HUES64 (cell line): ENCODE data around the gene TRERF1.
"Not testable (repeated sequence)": the region's sequence is repeated elsewhere in the genome, so short reads cannot be mapped to it uniquely, and the experiment has no call there.

Source experiments
- H3K27ac ChIP-seq: 2 replicates; pipeline ENCODE4 v1.7.0; 2013; ENCODE audit warnings: low read depth, low read length, inconsistent platforms
- H3K27me3 ChIP-seq: 2 replicates; pipeline ENCODE4 v1.6.1; 2013; ENCODE audit warnings: mild to moderate bottlenecking, low read length; ENCODE audit not compliant: insufficient read depth
- H3K36me3 ChIP-seq: 2 replicates; pipeline ENCODE4 v1.6.1; 2013; ENCODE audit warnings: mild to moderate bottlenecking, low read length; ENCODE audit not compliant: insufficient read depth
- H3K4me1 ChIP-seq: 2 replicates; pipeline ENCODE4 v1.6.1; 2013; ENCODE audit warnings: mild to moderate bottlenecking, low read length, moderate library complexity; ENCODE audit not compliant: insufficient read depth
- H3K4me3 ChIP-seq: 2 replicates; pipeline ENCODE4 v1.5.1; 2013; ENCODE audit warnings: mild to moderate bottlenecking, low read length, moderate library complexity
- H3K9ac ChIP-seq: 2 replicates; pipeline ENCODE4 v1.6.1; 2013; ENCODE audit warnings: mild to moderate bottlenecking, low read depth, low read length
- H3K9me3 ChIP-seq: 2 replicates; pipeline ENCODE4 v1.6.1; 2013; ENCODE audit warnings: low read depth, low read length; ENCODE audit not compliant: insufficient read depth
- WGBS: fragments of 150-250, 120-280 bp; methylation state at CpG from one replicate; pipeline ENCODE4 v1.1.7; 2013; ENCODE audit warnings: missing lambda C conversion rate; 5-methylcytosine and 5-hydroxymethylcytosine counted together

Gene TRERF1

GRCh38 chr6:42210551-42210950 is 241.2 kb downstream of the TRERF1 start:
- H3K4me3 ChIP-seq, result no peak overlapping the region
- WGBS, result no CpG with 5 or more reads among the region's 1 CpG
- peaks cover 71% of the 10 kb centered on the region for H3K36me3 ChIP-seq
- peaks cover 4% of the 10 kb centered on the region; the same call in 1 of the 2 replicates for H3K4me1 ChIP-seq
- no peak overlapping the region for H3K9ac ChIP-seq
- no peaks in the 10 kb centered on the region for H3K9me3 ChIP-seq
- no peaks in the 10 kb centered on the region for H3K27me3 ChIP-seq
- H3K27ac ChIP-seq, result no peak overlapping the region

GRCh38 chr6:42207559-42207958 is 244.2 kb downstream of the TRERF1 start:
- not testable (repeated sequence) for H3K27ac ChIP-seq, H3K4me1 ChIP-seq, H3K9ac ChIP-seq, H3K9me3 ChIP-seq, H3K27me3 ChIP-seq, H3K4me3 ChIP-seq
- H3K36me3 ChIP-seq, result peaks cover 62% of the 10 kb centered on the region
- 82% methylated on average over 2 of the region's 2 CpGs for WGBS

GRCh38 chr6:42204768-42205282 is 246.9 kb downstream of the TRERF1 start:
- WGBS, result 83% methylated on average over 4 of the region's 4 CpGs
- H3K4me1 ChIP-seq, result no peaks in the 10 kb centered on the region
- H3K9ac ChIP-seq, result no peak overlapping the region
- H3K36me3 ChIP-seq, result peaks cover 38% of the 10 kb centered on the region
- H3K4me3 ChIP-seq, result no peak overlapping the region
- H3K9me3 ChIP-seq, result no peaks in the 10 kb centered on the region
- no peaks in the 10 kb centered on the region for H3K27me3 ChIP-seq
- H3K27ac ChIP-seq, result no peak overlapping the region

GRCh38 chr6:42203183-42203582 is 248.5 kb downstream of the TRERF1 start:
- H3K4me1 ChIP-seq, result no peaks in the 10 kb centered on the region
- peaks cover 21% of the 10 kb centered on the region for H3K36me3 ChIP-seq
- H3K9me3 ChIP-seq, result no peaks in the 10 kb centered on the region
- H3K27me3 ChIP-seq, result no peaks in the 10 kb centered on the region
- H3K4me3 ChIP-seq, result no peak overlapping the region
- H3K27ac ChIP-seq, result no peak overlapping the region
- no peak overlapping the region for H3K9ac ChIP-seq
- WGBS, result 94% methylated on average over 3 of the region's 3 CpGs

DNA sequence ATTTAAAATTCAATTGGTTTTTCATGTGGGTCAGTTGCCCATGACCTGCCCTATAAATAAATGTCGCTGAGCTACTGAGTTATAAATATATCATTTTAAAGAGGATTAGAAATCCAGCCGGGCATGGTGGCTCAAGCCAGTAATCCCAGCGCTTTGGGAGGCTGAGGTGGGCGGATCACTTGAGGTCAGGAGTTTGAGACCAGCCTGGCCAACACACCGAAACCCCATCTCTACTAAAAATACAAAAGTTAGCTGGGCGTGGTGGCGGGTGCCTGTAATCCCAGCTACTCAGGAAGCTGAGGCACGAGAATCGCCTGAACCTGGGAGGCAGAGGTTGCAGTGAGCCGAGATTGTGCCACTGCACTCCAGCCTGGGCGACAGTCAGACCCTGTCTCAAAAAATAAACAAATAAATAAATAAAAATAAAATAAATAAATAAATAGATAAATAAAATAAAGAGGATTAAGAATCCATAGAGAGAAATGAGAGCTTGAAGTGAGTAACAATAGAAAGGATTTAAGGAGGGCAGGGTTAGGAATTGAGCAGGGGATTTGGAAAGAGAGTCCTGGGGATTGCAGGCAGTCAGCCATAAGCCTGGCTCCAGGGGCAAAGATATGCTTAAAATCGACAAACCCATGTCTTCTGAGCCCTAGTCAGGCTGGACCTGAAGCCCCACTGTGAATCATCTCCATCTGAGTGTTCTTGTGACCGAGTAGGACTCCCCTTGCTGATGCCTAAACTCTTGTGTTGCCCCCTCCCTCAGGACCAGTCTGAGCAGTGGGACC is 249.4 kb downstream of the TRERF1 start:
- WGBS, result 90% methylated on average over 13 of the region's 13 CpGs
- peaks cover 16% of the 10 kb centered on the region for H3K36me3 ChIP-seq
- not testable (repeated sequence) for H3K9me3 ChIP-seq, H3K9ac ChIP-seq, H3K4me1 ChIP-seq, H3K27ac ChIP-seq, H3K27me3 ChIP-seq, H3K4me3 ChIP-seq

DNA sequence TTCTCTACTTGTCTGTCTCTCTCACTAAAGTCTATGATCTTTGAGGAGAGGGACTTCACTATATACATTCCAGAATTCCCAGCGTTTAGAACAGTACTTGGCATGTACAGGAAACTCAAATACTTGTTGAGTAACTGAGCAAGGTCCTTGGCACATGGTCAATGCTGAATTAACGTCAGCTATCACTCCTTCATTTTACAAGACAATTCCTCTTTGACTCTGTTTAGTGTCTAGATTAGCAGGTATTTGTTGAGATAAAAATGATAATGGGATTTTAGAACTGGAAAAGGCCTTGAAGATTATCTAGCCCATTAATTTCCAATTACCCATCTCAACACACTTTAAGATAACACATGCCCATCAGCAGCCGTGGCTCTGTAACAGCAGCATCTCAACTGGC is 250.3 kb downstream of the TRERF1 start:
- Histone ChIP-seq H3K36me3 (peaks cover 12% of the 10 kb centered on the region; the same call in 1 of the 2 replicates), H3K4me3 (no peak overlapping the region), H3K27ac (no peak overlapping the region), H3K9ac (no peak overlapping the region), H3K9me3 (no peaks in the 10 kb centered on the region), H3K4me1 (no peaks in the 10 kb centered on the region), H3K27me3 (no peaks in the 10 kb centered on the region)
- 92% methylated on average over 1 of the region's 3 CpGs for WGBS

DNA sequence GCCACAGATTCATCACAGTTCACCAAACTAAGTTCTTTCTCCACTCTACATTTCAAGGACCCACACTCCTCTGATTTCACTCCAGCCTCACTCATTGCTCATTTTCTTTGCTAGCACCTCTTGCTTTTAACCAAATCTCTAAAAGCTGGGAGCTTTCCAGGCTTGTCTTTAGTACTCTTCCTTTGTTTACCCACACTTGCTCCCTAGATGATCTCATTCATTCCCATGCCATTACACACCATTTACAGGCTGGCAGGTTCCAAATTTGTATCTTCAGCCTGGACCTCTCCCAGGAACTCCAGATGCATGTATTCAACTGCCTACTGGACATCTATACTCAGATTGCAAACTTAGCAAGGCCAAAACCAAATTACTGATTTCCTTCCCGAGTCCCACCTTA is 251.7 kb downstream of the TRERF1 start:
- H3K27ac ChIP-seq, result no peak overlapping the region
- WGBS, result 91% methylated on average over 1 of the region's 1 CpG
- H3K9ac ChIP-seq, result no peak overlapping the region
- H3K4me1 ChIP-seq, result no peaks in the 10 kb centered on the region
- H3K4me3 ChIP-seq, result no peak overlapping the region
- no peaks in the 10 kb centered on the region for H3K9me3 ChIP-seq
- 0 out of 2 replicates have a peak, but pooled peaks cover 4% of the 10 kb centered on the region for H3K36me3 ChIP-seq
- no peaks in the 10 kb centered on the region for H3K27me3 ChIP-seq

DNA sequence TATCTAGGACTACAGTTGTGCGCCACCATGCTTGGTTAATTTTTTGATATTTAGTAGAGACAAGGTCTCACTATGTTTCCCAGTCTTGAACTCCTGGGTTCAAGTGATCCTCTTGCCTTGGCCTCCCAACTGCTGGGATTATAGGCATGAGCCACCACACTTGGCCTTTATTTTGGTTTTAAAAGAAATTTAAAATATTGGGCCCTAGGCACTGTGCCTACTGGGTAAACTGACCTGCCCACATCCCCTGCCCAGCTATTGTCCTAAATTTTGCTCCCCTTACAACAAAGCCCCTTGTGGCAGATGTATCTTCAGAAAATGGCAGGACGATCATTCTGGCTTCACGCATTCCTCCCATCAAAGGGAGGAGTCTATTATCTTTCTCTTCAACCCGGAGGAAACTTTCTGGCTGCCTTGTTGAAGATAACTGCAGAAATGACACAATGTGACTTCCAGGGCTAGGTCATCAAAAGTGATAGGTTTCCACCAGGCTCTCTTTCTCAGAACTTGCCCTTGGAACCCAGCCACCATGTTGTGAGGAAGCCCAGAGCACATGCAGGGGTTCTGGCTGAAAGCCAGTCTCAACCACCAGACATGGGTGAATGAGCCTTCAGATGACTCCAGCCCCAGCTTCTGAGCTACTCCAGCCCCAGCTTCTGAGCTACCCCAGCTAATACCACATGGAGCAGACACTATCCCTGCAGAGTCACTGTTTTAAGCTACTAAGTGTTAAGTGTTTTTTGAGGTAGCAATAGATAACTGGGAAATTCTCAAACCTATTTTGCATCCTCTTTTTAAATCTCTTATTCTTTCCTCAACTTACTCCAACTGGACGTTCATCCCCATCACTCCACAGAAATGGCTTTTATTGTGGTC is 252.4 kb downstream of the TRERF1 start:
- Histone ChIP-seq H3K9ac (no peak overlapping the region), H3K4me3 (no peak overlapping the region), H3K36me3 (0 out of 2 replicates have a peak, but pooled peaks cover 2% of the 10 kb centered on the region), H3K27me3 (no peaks in the 10 kb centered on the region), H3K27ac (no peak overlapping the region), H3K9me3 (no peaks in the 10 kb centered on the region), H3K4me1 (no peaks in the 10 kb centered on the region)
- WGBS, result 94% methylated on average over 5 of the region's 5 CpGs

- H3K9ac ChIP-seq, result no peak overlapping the region
- H3K27ac ChIP-seq, result no peak overlapping the region
- H3K4me1 ChIP-seq, result peaks cover 14% of the 10 kb centered on the region
- no peak overlapping the region for H3K4me3 ChIP-seq
- H3K27me3 ChIP-seq, result no peaks in the 10 kb centered on the region
- 93% methylated on average over 13 of the region's 13 CpGs for WGBS
- no peaks in the 10 kb centered on the region for H3K36me3 ChIP-seq
- H3K9me3 ChIP-seq, result no peaks in the 10 kb centered on the region
Measured at GRCh38 chr6:42197555-42198362, 254.0 kb downstream of the TRERF1 start.

GRCh38 chr6:42195415-42195814 is 256.3 kb downstream of the TRERF1 start:
- no peak overlapping the region for H3K27ac ChIP-seq
- WGBS, result 90% methylated on average over 3 of the region's 4 CpGs
- H3K9ac ChIP-seq, result no peak overlapping the region
- no peak overlapping the region for H3K4me3 ChIP-seq
- no peaks in the 10 kb centered on the region for H3K27me3 ChIP-seq
- no peaks in the 10 kb centered on the region for H3K36me3 ChIP-seq
- no peaks in the 10 kb centered on the region for H3K9me3 ChIP-seq
- H3K4me1 ChIP-seq, result peaks cover 14% of the 10 kb centered on the region
